Stimulated activated CD4-positive, alpha-beta T cell treated with anti-CD3 and anti-CD28 coated beads, TNF-alpha, amount 100 ng/mL, for 48 hours (primary cell): ENCODE data around the gene FAM200B.

ENCODE experiments used
- DNase-seq, 3 donors: peaks; one replicate each; pipeline ENCODE4 v3.0.0-alpha.2; 2020; ENCODE audit warnings: low read depth in 3 of 3

FAM200B gene

DNA sequence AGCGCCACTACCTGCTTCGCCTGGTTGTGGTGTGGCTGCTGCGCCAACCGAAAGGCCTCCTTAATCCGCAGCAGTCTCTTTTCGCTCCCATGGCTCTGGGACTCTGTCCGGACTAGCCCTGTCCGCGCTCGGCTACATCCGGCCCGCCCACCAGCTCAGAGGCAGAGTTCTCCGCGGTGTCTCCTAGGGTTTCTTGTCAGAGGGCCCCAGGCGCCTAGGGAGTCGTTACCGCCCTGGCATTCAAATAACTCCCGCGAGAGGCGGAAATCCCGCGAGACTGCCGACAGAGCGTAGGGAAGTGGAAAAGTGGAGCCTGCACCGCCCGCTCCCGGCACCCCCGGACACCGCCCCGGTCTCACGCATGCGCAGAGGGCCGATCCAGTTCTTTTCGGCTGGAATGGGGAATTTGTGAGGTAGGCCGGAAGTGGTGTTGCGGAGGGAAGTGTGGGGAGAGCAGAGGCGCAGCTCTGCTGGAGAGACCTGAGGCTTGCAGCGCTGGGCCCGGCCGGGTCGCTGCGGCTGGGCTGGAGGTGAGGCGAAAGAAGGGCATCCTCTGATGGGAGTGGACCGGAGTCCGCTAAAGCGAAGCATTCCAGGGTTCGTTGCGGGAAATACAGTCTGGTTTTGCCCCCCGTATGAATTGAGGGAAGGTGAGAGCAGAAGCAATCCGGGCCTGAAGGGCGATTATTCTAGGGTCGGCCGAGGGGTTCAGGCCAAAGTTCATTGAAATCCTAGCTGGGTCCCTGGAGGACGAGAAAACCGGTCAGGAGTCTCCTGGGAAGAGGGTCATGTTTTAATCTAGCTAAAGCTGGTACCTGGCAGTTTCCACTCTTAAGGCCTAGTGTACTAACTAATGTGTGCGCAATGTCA is at the start of gene FAM200B:
FAM200B (plus strand) TSS at position 456 of the 870 bp plus-strand sequence. CDS start 5,151 bp downstream, outside the sequence.
- DNase-seq = peak; percentile 97 to 99 (median 97)

DNA sequence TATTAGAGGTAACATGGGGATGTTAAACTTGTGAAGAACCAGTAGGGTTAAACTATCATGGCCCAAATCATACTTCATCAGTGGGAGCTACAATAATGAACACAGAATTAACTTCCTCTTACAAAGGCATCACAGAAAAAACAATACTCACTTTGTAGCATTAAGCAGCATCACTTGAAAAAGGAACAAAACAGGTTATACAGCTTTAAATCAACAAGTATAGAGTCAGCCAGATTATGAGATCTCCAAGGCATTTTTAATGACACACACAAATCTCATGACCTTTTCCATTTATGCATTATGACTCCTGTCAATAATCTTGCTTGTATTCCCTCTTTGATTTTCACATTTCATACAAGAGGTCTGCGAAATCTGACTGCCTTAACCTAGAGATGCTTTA is 44.8 kb upstream of the FAM200B start:
- no peak for DNase-seq

DNA sequence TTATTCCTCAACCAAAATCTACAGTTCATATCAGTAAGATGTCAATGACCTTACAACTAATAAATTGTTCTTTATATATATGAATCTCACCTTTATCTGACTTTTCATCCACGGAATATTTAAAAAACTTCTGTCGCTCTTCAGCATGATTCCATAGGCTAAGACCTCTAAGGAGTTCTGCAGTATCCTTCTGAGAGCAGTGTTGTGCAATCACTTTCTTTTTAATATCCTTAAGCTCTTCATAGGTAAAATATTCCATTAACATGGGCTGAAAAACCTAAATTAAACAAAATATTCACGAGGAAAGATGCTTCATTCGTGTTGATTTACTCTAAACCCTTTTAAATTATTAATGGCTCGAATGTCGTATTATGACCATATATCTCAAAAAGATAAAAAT is 43.2 kb upstream of the FAM200B start:
- DNase-seq = no peak

DNA sequence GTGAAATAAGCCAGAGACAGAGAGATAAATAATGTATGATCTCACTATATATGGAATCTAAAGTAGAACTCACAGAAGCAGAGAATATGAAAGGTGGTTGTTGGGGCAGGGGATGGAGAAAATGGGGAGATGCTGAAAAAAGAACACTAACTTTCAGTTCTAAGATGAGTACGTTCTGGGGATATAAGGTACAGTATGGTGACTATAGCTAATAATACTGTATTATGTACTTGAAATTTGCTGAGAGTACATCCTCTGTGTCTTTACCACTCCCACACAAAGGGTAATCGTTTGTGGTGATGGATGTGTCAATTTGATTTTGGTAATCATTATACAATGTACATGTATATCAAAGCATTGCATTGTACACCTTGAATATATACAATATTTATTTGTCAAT is 33.0 kb upstream of the FAM200B start:
- no peak for DNase-seq

DNA sequence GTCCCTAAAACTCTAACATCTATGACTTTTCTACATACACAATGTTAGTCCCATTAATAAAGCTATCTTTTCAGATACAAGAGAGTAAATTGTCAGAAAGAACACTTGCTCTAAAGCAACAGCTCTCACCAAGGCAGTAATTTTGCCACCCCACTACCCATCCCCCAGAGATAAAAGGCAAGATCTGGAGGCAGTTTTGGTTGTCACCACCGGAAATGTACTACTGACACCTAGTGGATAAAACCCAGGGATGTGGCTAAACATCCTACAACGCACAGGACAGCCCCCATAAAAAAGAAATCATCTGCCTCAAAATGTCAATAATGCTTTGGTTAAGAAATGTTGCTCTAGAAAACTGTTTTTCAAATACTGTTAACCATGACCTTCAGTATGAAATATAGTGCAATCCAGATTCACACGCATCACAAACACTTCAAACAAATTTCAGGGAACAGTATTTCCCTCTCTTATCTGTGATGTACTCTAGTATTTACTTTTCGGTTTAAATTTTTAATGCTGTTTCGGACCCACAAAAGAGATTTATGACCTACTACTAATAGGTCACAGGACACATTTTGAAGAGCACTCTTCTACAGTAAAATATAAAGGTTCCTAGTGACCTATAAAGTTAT is 31.6 kb upstream of the FAM200B start:
- peak in 2 of 3 donors; percentile 9 to 31 for DNase-seq

DNA sequence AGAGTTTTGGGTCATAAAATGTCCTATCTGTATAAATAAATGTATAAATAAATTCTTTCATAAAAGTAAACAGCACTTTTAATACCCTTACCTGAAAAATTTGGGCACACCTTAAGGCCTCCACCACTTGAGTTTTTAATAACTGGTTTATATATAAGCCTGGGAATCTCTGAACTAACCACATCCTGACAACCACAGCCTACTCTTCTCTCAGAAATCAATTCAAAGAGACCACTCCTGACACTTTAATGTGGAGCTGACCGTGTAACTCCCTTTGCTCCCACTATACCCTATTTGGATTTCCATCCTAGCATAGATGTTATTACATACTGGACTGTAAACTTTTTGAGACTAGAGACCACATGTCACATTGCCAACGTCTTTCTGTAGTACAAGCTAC is 30.0 kb upstream of the FAM200B start:
- no peak for DNase-seq

DNA sequence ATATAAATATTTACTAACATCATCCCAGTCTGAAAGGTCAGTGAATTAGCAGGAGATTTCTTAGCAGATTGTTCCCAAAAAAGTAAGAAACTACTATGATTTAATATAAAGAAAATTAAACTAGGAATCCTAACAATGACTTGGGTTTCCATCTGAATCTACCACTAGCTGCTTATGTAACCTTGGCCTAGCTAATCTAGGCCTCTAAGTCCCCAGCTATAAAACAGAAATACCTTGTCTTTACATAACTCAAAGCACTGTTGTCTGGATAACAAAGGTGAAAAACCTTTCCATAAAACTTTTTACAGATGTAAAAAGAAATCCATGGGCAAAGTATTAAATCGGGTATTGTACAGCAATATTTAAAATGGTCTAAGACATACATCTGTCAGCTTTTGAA is 29.4 kb upstream of the FAM200B start:
- no peak for DNase-seq

DNA sequence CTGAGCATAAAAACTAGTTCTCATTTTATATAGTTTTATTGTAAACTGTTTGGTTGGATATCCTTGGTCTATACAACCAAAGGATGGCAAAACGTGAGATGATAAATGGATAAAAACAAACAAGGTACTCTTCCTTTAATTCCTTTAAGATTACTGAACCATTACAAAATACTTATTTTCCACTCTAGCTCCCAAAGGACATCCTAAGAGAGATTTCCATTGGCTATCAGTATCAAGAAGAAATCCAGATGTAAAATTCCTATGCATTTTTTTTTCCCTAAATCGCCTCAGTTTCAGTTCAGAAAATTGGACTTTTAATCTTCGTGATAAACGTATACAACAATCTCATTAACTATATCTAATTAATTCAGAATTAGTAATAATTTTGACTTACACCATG is 28.8 kb upstream of the FAM200B start:
- DNase-seq = no peak

DNA sequence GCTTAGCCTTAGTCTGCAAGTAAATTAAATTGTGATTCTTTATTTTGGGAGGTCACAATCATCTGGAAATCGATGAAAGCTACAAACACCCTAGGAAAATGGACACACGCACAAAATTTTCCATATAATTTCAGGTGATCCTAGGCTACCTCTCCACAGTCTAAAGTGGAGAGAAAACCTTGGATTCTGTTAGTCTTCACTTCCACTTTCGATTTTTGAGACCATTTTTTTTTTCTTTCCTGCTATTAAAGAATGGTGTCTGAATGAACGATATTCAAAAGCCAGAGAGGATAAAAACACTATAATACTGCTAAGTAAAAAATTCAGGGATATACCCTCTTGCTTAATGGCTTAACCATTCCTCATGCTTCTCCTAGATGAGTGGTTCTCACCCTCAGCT is 28.2 kb upstream of the FAM200B start:
- DNase-seq = no peak

DNA sequence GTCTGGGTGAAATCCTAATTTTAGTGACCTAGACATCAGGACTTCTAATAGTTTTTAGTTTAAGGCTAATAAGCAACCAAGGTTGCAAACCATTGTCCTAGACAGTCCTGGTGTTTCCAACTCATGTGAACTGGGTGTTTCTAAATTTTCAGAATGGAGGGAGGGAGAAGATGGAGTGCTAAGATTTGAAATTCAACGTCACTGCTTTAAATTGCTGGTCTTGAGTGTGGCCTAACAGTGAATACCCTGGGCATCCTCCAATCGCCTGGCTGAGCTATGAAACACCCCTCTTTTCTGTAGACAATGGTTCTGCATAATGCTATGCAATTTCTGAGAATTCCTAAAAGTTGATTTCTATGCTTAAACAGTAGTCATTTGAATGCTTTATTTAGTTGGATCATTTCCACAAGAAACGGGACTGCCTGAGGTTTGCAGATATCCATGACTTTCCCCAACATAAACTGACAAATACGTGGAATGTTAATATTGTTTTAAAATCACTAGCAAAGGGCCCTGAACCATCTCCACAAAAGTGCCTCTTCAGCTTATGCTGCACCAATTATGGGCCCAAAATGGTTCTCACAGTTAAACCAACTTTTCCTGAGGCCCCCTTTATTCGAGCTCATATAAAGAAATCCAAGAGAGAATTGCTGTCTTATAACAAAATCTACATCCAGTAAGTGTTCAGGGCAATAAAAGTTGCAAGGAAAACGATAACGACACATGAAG is 27.6 kb upstream of the FAM200B start:
- no peak for DNase-seq

DNA sequence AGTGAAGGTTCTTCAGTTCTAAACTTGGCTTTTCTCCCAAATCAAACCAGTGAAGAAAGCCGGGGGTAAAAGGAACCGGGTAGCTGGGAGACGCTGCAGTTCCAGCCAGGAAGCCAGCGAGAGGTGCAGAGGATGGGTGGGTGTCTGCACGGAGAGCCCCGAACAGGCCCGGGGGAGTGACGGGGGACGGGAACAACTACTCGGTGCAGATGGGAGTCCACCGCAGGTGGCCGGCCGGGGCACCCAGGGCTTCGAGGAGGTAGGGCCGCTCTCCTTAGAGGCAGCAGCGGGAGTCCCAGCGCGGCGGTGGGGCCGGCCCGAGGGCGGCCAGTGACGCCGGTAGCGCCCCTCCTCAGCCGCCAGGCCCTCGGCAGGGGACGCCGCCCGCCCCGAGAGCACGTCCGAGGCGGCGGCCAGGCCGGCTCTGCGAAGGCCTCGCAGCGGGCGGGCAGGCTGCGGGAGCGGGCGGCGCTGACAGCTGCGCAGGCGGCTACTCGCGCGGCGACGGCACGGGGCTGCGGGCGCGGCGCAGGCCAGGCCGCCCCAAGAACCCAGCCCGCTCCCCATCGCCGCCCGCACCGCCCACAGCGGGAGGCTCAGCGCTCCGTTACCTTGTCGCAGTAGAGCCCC is 26.9 kb upstream of the FAM200B start:
- peak in 1 of 3 donors; percentile 13 for DNase-seq

DNA sequence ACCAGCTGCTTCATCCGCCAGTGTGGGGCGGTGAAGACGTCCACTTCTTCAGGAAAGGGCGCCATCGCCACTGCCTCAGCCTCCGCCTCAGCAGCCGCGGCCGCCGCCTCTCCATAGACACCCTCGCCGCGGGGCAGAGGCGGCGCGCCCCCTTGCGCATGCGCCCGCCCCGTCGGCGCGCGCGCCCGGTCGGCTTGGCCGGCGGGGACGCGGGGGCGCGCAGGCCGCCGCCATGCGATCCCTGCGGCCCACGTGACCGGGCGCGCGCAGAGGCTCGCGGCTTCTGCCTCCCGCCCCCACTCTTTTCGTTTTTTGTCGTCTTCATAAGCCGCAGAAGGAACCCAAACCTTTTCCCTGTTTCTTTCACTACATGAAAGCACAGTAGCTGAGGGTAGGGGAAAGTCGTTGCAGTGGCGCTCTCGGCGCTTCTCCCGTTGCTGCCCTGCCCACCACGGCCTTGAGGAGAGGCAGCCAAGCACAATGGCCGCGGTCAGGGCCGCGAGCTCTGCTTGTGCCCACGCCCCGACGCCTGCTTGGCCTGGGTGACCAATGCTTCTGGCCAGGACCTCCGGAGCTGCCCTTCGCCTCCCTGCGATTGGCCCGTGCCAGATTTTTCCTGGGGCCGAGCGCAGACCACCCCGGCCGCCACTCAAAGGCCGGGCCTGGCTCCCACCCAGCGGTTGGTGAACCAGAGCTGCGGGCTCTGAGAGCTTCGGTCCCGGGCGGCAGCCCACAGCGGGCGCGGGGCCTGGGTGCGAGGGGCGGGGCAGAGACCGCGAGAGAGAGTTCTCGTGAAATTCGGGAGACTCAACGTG is 26.2 kb upstream of the FAM200B start, which contains the start of gene FBXL5:
FBXL5 (minus strand) TSS at position 135 of the 815 bp plus-strand sequence; CDS start at position 65, 70 bp downstream.
- DNase-seq = peak; percentile 62 to 75 (median 72)

DNA sequence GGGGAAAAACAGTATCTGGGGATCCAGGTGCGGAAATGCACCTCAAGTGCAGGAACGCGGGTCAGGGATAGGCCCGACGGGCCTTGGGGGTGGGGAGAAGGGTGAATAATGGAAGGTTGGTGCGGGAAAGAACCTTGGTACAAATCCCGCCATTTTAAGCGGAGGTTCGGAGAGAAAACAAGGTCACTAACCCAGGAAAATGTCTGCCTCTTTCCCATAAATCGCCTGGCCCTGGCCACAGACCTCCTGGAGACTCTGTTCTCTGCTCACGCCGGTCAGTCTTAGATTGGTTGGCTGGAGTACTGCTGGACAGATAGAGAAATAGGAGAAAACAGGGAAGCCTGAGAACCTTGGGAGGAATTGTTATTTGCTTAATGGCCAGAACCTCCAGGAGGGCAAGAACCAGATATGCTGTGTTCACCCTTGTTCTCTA is 25.6 kb upstream of the FAM200B start:
- DNase-seq = no peak

DNA sequence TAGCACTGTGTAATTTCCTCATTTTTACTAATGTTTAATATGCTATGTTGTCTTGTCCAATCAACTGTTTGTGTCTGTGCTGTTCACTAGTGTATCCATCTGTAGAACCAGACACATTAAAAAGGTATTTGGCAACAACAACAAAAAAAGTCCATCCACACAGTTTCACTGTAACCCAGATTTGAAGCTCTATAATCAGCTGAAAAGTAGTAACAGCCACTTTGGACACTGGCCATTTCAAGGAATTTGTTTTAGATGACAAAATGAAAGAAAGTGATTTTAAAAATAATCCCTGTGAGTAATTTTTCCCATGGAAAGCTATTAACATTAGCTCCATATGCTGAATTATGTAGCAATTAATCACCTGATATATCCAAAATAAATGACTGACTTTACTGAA is 24.3 kb upstream of the FAM200B start:
- no peak for DNase-seq

DNA sequence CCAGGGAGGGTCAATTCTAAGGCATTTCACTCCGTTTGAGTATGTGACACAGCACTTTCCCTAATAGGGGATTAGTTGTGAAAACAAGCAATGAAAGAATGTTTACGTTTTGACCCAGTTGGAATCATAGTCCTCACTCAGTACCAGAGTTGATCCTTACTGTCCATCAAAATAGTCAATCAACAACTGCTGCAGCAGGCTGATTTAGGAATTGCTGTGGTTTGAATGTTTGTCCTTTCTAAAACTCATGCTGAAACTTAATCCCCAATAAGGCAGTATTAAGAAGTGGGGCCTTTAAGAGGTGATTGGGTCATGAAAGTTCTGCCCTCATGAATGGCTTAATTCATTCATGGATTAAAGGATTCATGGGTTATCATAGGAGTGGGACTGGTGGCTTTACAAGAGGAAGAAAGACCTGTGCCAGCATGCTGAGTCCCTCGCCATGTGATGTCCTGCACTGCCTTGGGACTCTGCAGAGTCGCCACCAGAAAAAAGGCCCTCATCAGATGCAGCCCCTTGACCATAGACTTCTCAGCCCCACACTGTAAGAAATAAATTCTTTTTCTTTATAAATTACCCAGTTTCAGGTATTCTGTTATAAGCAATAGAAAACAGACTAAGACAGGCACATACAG is 23.4 kb upstream of the FAM200B start:
- no peak for DNase-seq

DNA sequence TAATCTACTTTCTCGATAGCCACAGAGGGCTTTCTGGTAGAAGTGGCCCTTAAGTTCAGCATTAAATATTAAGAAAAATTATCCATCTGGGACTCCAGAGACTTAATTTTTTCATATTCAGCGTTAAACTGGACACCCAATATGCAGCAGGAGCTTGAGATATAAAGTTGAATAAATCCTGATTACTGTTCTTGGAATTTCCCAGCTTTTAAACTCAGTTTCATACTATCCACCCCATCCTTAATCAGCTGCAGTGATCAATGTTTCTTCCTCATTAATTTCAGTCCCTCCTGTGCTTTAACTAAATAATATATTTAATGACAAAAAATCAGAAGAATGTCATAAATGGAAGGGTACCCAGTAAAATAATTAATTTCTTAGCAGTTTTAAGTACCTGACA is 22.8 kb upstream of the FAM200B start:
- DNase-seq = no peak

DNA sequence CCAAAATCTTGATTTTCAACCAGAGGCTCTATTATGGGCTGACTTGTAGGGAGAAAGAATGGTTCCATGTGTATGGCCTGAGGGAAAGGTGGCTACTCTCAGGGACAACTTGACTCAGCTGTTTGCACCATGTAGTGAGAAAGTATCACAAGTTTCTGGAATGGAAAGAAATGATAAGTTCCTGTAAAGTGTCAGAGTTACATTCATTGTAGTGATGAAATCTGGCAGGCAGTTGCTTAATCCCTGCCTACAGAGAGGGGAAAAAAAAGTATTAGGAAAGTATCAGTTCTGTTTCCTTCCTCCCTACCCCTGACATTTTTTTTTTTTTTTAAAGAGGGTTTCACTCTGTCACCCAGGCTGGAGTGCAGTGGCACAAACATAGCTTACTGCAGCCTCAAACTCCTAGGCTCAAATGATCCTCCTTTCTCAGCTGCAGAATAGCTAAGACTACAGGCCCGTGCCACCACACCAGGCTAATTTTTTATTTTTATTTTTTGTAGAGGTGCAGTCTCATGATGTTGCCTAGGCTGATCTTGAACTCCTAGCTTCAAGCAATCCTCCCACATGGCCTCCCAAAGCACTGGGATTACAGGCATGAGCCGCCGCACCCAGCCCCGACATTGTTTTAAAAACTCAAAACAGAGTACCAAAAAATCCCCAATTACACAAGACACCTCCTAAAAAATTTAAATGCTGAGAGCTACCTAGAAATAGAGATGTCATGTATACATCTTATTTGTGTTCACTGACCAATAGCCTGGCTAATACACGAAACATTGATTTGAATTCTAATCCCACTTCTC is 21.7 kb upstream of the FAM200B start:
- no peak for DNase-seq

DNA sequence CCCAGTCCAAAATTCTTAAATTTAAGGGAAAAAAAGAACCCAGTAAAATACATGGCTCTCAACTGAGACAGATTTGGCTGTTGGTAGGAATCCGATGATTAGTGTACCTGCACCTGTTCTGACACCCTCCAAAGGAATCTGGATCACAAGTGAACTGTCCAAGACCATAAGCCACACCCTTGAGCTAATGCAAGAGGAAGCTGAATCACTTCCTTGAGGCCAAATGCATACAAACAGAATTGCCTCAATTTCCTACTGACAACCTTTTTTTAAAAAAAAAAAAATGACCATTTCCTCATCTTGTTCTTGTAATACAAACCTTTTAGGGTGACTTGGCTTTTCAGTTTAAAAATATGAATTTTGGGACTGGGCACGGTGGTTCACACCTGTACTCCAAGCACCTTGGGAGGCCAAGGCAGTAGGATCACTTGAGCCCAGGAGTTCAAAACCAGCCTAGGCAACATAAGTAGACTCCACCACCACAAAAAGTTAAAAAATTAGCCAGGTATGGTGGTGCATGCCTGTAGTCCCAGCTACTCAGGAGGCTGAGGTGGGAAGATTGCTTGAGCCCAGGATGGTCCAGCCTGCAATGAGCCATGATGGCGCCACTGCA is 15.8 kb upstream of the FAM200B start:
- no peak for DNase-seq

DNA sequence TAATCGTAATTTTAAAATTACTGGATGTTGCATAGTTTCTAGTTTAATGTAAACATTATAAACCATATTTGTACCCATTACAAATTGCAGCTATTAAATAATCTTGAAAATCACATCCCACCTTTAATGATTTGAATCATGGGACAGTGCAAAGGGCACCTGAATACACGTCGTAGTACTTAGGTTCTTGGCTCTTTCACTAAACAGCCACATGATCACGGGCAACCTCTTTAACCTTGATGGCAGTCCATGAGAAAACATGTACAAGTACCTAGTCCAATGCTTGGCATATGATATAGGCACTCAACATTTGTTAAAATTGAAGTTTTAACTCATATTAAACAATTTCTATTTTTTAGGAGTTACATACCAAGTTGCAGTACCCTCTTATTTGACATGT is 14.6 kb upstream of the FAM200B start:
- DNase-seq = no peak
